Muscle of back (tissue), 11 donors: Measurements from ENCODE around the gene REXO1. TPM values are rescaled to one million over a fixed set of nuclear protein-coding genes. Genes with fewer than 3 reads are reported as not detected.
A peak's percentile ranks its signal among the peaks of the same experiment; 100 is the strongest.
"Not testable (repeated sequence)": the region's sequence is repeated elsewhere in the genome, so short reads cannot be mapped to it uniquely, and the experiment has no call there.

Experiments
- DNase-seq, 3 donors: peaks; one replicate each; pipeline versions ENCODE4 v3.0.0 to v3.0.0-alpha.2; 2013
- polyA plus RNA-seq, 10 donors: library from polyadenylated mRNA; unstranded; fragments of 120-200 nt; gene quantifications; one replicate each; pipeline ENCODE4 v1.2.1, GENCODE V29; 2013; ENCODE audit not compliant: insufficient read length in 10 of 10

REXO1 gene
- polyA plus RNA-seq, 10 donors = 16.1 to 27.6 (median 23.0) TPM

DNA sequence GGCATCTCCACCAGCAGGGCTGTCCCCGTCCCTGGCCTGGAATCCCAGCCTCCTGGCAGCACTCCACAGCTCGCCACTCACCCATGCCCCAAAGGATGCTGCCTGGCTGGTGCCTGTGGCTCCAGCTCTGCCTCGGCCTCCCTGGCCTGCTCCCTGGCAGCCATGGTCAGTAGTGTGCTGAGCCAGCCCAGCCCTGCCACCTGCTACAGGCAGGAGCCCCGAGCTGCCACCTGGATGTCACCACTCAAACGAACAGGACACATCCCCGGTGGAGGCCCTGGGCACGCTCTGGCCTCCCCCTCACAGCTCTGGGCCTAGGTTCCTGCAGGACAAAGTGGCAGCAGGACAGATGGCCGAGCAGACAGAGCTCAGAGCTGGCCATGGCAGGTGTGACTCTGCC is 30.3 kb upstream of the REXO1 start:
- DNase-seq = not testable (repeated sequence)

DNA sequence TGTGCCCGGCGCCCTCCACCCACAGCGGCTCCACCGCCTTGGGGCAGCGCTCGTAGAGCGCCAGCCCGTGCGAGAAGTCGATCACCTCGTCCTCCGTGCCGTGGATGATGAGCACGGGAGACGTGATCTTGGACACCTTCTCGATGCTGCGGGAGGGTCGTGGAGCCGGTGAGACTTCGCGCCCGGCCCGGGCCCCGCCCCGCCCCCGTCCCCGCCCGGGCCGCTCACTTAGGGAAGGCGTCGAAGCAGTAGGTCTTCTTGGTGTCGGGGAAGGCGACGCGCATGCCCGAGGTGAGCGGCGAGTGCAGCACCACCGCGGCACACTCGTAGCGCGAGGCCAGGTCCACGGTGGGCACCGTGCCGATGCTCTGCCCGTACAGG is 29.0 kb upstream of the REXO1 start:
- DNase-seq = not testable (repeated sequence)

- DNase-seq = peak in 1 of 3 donors; percentile 68
Observed at GRCh38 chr19:1876496-1877279, 28.4 kb upstream of the REXO1 start.

DNA sequence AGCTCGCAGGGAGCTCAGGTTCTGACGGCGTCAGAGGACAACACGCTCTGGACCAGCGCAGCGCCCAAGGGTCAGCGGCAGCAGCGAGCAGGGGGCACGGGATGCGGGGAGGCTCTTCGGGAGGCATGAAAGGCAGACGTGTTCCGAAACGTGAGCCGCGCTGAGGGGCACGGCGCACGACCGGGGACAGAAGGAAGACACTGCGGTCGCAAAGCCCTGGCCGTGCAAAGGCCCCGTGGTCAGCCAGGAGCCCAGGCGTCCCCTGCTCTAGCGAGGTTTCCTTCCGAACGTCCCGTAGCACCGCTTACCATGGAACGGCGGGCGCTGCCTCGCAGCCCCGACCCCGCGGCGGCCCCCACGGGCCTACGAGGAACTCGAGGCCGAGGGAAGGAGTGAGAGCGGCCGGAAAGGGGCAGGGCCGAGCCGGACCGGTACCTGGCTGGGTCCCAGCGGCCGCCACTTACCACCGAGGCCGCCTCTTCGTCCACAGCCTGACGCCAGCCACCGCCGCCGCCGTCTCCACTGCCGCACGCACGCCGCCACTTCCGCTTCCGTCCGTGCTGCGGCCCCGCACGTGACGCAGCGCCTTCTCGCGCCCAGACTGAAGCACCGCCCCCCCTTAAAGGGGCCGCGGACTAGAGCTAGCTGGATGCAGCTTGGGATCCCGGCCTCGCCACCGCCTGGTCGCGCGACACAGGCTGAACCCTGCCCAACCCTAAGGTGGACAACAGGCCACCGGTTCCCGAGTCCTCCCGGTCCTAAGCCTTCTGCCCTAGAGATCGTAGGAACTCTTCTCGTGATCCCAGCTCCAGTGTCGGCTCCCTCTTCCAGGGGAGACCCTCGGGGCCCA is 27.6 kb upstream of the REXO1 start:
- peak; percentile 91 to 97 (median 95) for DNase-seq

DNA sequence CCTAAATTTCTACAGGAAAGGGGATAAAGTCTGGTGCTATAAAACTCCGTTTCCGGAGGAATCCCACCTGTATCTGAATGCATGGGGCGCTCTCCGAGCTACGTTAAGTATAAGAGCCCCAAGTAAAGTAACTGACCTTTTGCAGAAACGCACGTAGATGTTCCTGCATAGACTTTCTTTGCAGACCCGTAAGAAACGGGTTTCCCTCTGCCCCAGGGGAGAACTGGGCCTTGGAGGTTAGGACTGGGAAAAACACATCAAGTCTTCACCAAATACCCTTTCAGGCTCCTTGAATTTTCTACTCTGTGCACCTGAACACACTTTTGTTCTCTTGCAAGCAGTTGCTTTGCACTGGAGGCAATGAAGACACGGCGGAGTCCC is 27.0 kb upstream of the REXO1 start:
- DNase-seq = peak in 1 of 3 donors; percentile 18

DNA sequence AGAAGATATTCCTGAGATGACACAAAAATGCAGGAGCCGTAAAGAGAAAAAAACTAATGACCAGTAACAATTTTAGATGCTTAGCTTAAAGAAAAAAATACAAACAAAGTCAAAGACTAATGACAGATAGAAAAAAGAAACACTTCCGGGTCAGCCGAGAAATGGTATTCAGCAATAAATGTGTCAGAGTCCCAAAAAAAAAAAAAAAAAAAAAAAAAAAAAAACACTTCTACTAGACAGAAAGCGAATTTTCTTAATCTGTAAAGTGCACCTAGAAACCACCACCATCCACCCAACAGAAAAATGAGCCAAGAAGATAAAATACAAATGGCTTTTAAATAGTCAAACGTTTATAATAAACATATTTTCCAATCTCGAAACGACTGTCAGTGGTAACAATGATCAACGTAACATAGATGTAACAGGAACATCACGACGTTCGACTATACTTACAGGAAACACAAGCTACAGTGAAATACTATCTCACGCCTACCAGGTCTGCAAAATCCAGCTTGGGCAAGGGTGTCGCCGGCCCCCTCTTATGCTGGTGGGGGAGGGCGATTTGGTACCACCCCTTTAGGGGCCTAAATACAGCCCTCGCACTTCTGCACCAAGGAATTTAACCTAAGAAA is 26.4 kb upstream of the REXO1 start:
- DNase-seq = peak in 1 of 3 donors; percentile 30

- no peak for DNase-seq
Observed at GRCh38 chr19:1873524-1874473, 25.5 kb upstream of the REXO1 start.

- DNase-seq = no peak
Observed at GRCh38 chr19:1872807-1873523, 24.7 kb upstream of the REXO1 start.

GRCh38 chr19:1871630-1872029 is 23.3 kb upstream of the REXO1 start:
- DNase-seq = no peak

DNA sequence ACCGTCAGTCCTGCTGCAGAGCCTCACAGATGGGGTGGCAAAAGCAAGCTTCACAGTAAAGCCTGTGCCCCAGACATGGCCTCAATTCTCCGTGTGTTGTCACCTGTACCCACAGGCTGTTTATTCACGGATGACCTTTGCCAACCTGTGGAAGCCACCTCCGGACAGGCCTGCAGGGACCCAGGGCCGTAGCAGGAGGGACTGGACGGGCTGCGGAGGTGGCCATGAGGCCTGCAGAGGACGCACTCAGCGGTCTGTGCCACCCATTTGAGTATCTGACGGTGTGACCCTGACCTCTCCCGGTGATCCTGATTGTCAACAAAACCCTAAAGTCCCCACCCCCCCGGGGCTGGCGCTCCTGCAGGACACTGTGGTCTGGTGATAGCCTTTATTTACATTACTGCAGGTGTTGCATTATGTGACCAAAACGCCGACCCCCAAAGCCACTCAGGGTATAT is 22.9 kb upstream of the REXO1 start:
- DNase-seq = no peak

DNA sequence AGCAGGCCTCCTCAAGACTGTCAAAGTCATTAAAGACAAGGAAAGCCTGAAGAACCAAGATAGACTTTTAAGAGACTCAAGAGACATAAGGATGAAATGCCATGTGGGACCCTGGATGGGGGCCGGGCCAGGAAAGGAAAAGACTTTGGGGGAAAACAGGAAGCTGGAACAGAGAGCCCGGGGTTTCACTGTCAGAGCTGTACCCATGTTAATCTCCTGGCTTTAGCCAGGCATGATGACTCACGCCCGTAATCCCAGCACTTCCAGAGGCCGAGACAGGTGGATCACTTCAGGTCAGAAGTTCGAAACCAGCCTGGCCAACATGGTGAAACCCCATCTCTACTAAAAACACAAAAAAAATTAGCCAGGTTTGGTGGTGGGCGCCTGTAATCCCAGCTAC is 20.7 kb upstream of the REXO1 start:
- DNase-seq = no peak

- no peak for DNase-seq
Observed at GRCh38 chr19:1867349-1867724, 19.1 kb upstream of the REXO1 start.

- DNase-seq = no peak
Observed at GRCh38 chr19:1866693-1867348, 18.5 kb upstream of the REXO1 start.

DNA sequence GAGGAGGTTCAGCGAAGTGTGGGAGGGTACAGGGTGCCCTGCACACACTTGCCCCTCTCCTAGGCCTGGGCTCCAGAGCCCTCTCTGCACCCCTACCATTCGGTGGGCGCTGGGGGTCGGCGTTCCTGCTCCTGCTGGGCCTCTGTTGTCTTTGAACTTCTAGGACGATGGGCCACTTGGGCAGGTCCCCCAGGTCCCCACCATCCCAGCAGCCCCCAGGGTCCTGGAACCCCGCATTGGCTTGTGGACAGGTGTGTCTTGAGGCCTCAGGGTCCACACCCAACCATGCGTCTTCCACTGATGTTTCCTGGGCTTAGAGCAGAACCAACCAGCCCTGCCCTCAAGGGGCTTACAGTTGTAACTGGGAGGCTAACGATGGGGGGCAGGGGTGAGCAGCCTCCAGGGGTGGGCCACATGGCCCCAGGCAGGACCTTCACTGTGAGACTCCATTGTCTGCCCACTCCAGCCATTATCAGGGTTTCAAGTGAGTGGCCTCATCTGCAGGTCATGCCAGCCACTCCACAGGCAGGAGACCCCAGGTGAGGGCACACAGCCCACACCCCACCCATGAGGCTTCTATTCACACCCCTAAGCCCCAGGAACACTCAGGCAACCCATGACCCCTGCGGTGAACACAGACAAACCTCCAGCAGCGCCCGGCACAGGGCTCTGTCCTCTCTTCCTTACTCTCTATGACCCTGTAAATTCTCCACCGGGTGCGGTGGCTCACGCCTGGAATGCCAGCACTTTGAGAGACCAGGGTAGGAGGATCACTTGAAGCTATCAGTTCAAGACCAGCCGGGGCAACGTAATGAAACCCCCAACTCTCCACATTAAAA is 17.1 kb upstream of the REXO1 start:
- no peak for DNase-seq

DNA sequence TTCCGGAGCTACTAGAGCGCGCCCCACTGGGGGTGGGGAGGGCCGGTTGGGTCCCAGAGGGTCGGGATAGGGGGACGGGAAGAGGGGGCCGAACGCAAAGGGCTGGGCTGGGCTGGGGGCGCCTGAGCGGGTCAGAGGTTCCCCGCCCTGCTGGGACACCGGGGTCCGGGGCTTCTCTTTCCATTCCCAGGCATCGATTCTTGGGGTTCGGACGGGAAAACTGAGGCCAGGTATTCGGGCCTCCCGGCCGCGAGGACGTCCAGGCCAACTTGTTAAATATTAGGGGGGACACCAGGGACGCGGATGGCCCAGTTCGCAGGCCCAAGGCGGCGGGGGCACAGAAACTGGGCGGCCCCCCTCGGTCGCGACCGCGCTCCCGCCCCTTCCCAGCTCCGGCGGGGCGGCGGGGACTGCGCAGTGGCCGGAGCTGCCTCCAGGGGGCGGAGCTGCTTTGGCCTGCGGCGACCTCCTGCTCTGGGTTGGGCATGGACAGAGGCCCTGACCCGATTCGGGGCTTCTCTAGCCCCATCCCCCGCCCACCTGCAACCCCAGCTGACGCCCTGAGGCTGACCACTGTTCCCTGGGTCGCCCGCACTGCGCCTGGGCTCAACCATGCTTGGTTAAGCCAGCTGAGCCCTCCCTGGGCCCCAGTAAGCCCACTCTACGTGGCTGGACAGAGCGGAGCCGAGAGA is 16.3 kb upstream of the REXO1 start:
- DNase-seq = peak in 2 of 3 donors; percentile 82 to 88

- peak; percentile 94 to 96 (median 95) for DNase-seq
Observed at GRCh38 chr19:1863638-1864479, 15.6 kb upstream of the REXO1 start.

GRCh38 chr19:1863328-1863637 is 15.0 kb upstream of the REXO1 start, which contains the start of gene KLF16:
TSS of gene KLF16 (minus strand) at chr19:1863579. CDS start at chr19:1863497, 82 bp downstream.
- no peak for DNase-seq
